HepG2 (cell line): ENCODE measurements around the gene FAM3D. TPM values are rescaled to one million over a fixed set of nuclear protein-coding genes. Genes with fewer than 3 reads are reported as not detected.

ENCODE experiments used
- ATAC-seq: fragments of 200-7000 bp; cut with Tn5 transposase; 3 replicates; pipeline ENCODE4 v1.9.1; 2020; ENCODE audit warnings: mild to moderate bottlenecking, moderate library complexity
- BruUV-seq: library from RNA; stranded (reverse); fragments of 400-500 nt; replicated peaks from 2 replicates; lab custom pipeline; 2021; lab: Mats Ljungman, UMichigan
- CTCF ChIA-PET: fragments of 300-600 bp; formaldehyde crosslinking; extraction: SDS; loops from one replicate; lab custom pipeline; 2021; ENCODE audit warnings: low total read pairs, inconsistent platforms, low intra/inter-chr PET ratio; lab: Yijun Ruan, JAX
- POLR2A ChIA-PET: fragments of 350-600 bp; sonication (Branson Sonifier 250); formaldehyde crosslinking; loops from one replicate; lab custom pipeline; 2020; ENCODE audit warnings: antibody characterized with exemption, inconsistent platforms; lab: Yijun Ruan, JAX
- DNase-seq: peaks from one replicate; pipeline ENCODE4 v3.0.0-alpha.2; 2015; ENCODE audit warnings: low spot score
- FAIRE-seq: peaks from 3 replicates; lab custom pipeline; 2011; peaks lifted over from hg19 to GRCh38; lab: Jason Lieb, UNC
- H2AFZ ChIP-seq: one replicate; pipeline ENCODE4 v1.6.1; 2011; ENCODE audit warnings: low read length, inconsistent platforms
- H3K27ac ChIP-seq: fragments of 300-600 bp; 3 replicates; pipeline ENCODE4 v1.8.0; 2011; ENCODE audit warnings: mixed run types, mild to moderate bottlenecking, mixed read lengths, low read length, inconsistent platforms; ENCODE audit not compliant: insufficient read depth; ENCODE audit errors: extremely low read length
- H3K27me3 ChIP-seq, 2 experiments: fragments of 200-600 bp in 1 of 2; 2 replicates in 1 of 2; 3 replicates in 1 of 2; pipeline versions ENCODE4 v1.6.0 to v1.8.0; 2011; ENCODE audit warnings: low read length in 2 of 2, mild to moderate bottlenecking in 2 of 2, moderate library complexity in 2 of 2, inconsistent platforms in 1 of 2; ENCODE audit not compliant: insufficient read depth in 2 of 2, control insufficient read depth in 1 of 2
- H3K36me3 ChIP-seq, 2 experiments: fragments of 200-600 bp in 1 of 2; replicated peaks in 1 of 2; 2 replicates in 1 of 2; 3 replicates in 1 of 2; pipeline versions ENCODE4 v1.5.1 to v1.8.0; 2011; ENCODE audit warnings: low read length in 2 of 2, inconsistent platforms in 1 of 2; ENCODE audit not compliant: insufficient read depth in 2 of 2, control insufficient read depth in 1 of 2
- H3K4me1 ChIP-seq: 2 replicates; pipeline ENCODE4 v1.5.1; 2012; ENCODE audit warnings: low read length, inconsistent platforms; ENCODE audit not compliant: insufficient read depth
- H3K4me2 ChIP-seq: 2 replicates; pipeline ENCODE4 v1.6.0; 2011; ENCODE audit warnings: low read depth, low read length, inconsistent platforms
- H3K4me3 ChIP-seq, 3 experiments: fragments of 200-600 bp in 1 of 3; sonication (generic), shearing (Covaris generic) in 1 of 3; replicated peaks in 1 of 3; 2 replicates each; pipeline ENCODE4 v1.5.1; 2011 to 2016; ENCODE audit warnings: low read length in 3 of 3, inconsistent platforms in 2 of 3, low read depth in 2 of 3, mild to moderate bottlenecking in 2 of 3, control low read depth in 1 of 3, mixed read lengths in 1 of 3; ENCODE audit not compliant: insufficient read depth in 1 of 3
- H3K79me2 ChIP-seq: one replicate; pipeline ENCODE4 v1.6.1; 2011; ENCODE audit warnings: low read length, inconsistent platforms; ENCODE audit not compliant: insufficient read depth
- H3K9ac ChIP-seq: 2 replicates; pipeline ENCODE4 v1.6.0; 2011; ENCODE audit warnings: mild to moderate bottlenecking, low read depth, low read length, inconsistent platforms; ENCODE audit not compliant: insufficient read depth
- H3K9me3 ChIP-seq: 2 replicates; pipeline ENCODE4 v1.5.1; 2012; ENCODE audit warnings: mild to moderate bottlenecking, low read length
- H4K20me1 ChIP-seq: 2 replicates; pipeline ENCODE4 v1.6.0; 2011; ENCODE audit warnings: inconsistent platforms, mild to moderate bottlenecking, low read length, moderate library complexity; ENCODE audit not compliant: insufficient read depth
- ADNP ChIP-seq: sonication (generic); formaldehyde crosslinking; IDR thresholded peaks from 2 replicates; pipeline ENCODE4 v1.4.0; 2020; ENCODE audit warnings: missing genetic modification reagents
- ARNT2 ChIP-seq: sonication (generic); formaldehyde crosslinking; IDR thresholded peaks from 2 replicates; pipeline ENCODE4 v1.8.0; 2022; ENCODE audit warnings: mild to moderate bottlenecking, low read depth, missing genetic modification reagents, moderate library complexity
- BRF2 ChIP-seq: sonication (generic); formaldehyde crosslinking; IDR thresholded peaks from 2 replicates; pipeline ENCODE4 v1.8.1; 2022; ENCODE audit warnings: mild to moderate bottlenecking, missing genetic modification reagents
- CEBPZ ChIP-seq: IDR thresholded peaks from 2 replicates; pipeline ENCODE4 v1.6.1; 2012; ENCODE audit warnings: low read length, improper control_type of control experiment
- FOXP1 ChIP-seq, 2 experiments: fragments of 450-650 bp in 1 of 2; IDR thresholded peaks; 2 replicates each; pipeline ENCODE4 v1.6.1; 2017 to 2018; ENCODE audit warnings: antibody characterized with exemption in 1 of 2
- HMGXB3 ChIP-seq: sonication (generic); formaldehyde crosslinking; IDR thresholded peaks from 2 replicates; pipeline ENCODE4 v1.4.0; 2020; ENCODE audit warnings: missing genetic modification reagents, borderline replicate concordance
- SALL2 ChIP-seq: sonication (generic); formaldehyde crosslinking; IDR thresholded peaks from 2 replicates; pipeline ENCODE4 v1.8.1; 2023; ENCODE audit warnings: mild to moderate bottlenecking, missing genetic modification reagents, inconsistent platforms
- SIX4 ChIP-seq: sonication (generic); formaldehyde crosslinking; IDR thresholded peaks from 2 replicates; pipeline ENCODE4 v1.4.0; 2020; ENCODE audit warnings: missing genetic modification reagents
- SYNCRIP ChIP-seq: fragments of 200-400 bp; formaldehyde crosslinking; IDR thresholded peaks from 2 replicates; pipeline ENCODE4 v1.6.1; 2018; ENCODE audit warnings: mild to moderate bottlenecking, low read depth, low read length; ENCODE audit not compliant: insufficient read depth
- ZFP36 ChIP-seq: fragments of 150-350 bp; IDR thresholded peaks from 2 replicates; pipeline ENCODE4 v1.6.1; 2018; ENCODE audit warnings: borderline replicate concordance, low read length, low read depth; ENCODE audit not compliant: partially characterized antibody
- ZFP36L1 ChIP-seq: sonication (generic); formaldehyde crosslinking; IDR thresholded peaks from 2 replicates; pipeline ENCODE4 v1.8.0; 2022; ENCODE audit warnings: mild to moderate bottlenecking, missing genetic modification reagents, moderate library complexity
- ZMYM3 ChIP-seq: sonication (generic); formaldehyde crosslinking; IDR thresholded peaks from 2 replicates; pipeline ENCODE4 v1.5.1; 2020; ENCODE audit warnings: mild to moderate bottlenecking, missing genetic modification reagents
- ZNF660 ChIP-seq: sonication (generic); formaldehyde crosslinking; IDR thresholded peaks from 2 replicates; pipeline ENCODE4 v1.5.1; 2020; ENCODE audit warnings: mild to moderate bottlenecking, low read depth, missing genetic modification reagents, borderline replicate concordance
- ZNF703 ChIP-seq: sonication (generic); formaldehyde crosslinking; IDR thresholded peaks from 2 replicates; pipeline ENCODE4 v1.5.1; 2020; ENCODE audit warnings: missing genetic modification reagents, mild to moderate bottlenecking, moderate library complexity, borderline replicate concordance
- ZNF724P ChIP-seq: sonication (generic); formaldehyde crosslinking; IDR thresholded peaks from 2 replicates; pipeline ENCODE4 v1.8.0; 2022; ENCODE audit warnings: missing genetic modification reagents, borderline replicate concordance
- WGBS: methylation state at CpG from one replicate; pipeline ENCODE4 v1.1.6; 2017; ENCODE audit warnings: low lambda C conversion rate; 5-methylcytosine and 5-hydroxymethylcytosine counted together
- in situ Hi-C: cut with HindIII; loops from 2 replicates; pipeline ENCODE4 v1.10.0; 2017; ENCODE audit warnings: low pct_unique_long_range_greater_than_20kb; ENCODE audit not compliant: extremely low pct_ligation_motif_present
- intact Hi-C: fragments of 100-400 bp; cut with micrococcal nuclease; formaldehyde crosslinking; loops from one replicate; pipeline ENCODE4 v1.10.0; 2022; ENCODE audit not compliant: unreplicated experiment
- polyA plus RNA-seq, 8 experiments: library from polyadenylated mRNA; depleted of rRNA in 3 of 8; stranded (reverse) in 7 of 8; unstranded in 1 of 8; fragments of >200 nt; fragmentation: Illumina TruSeq in 4 of 8; extraction: Trizol in 4 of 8; gene quantifications; 2 replicates each; pipeline versions ENCODE4 v1.2.1 to v1.2.3, GENCODE V29; 2011 to 2016; ENCODE audit warnings: low read depth in 4 of 8, missing spikeins in 1 of 8, mixed read lengths in 1 of 8; ENCODE audit not compliant: insufficient read depth in 1 of 8
- total RNA-seq, 5 experiments: library from RNA; depleted of rRNA; stranded (reverse); fragments of >200 nt; fragmentation: Illumina TruSeq; extraction: Trizol; gene quantifications; 2 replicates each; pipeline ENCODE4 v1.2.3, GENCODE V29; 2016; ENCODE audit warnings: low read depth in 1 of 5

The FAM3D gene
- total and polyA plus RNA-seq, 2 of the 13 experiments (the other 11 are each of a cell fraction or from before 2014, with no cell fraction given) = not detected

GRCh38 chr3:58691997-58692396, 25.4 kb upstream of the FAM3D start:
- no peak for DNase-seq
- no TSS peak for BruUV-seq
- no peak overlapping the region for H2AFZ ChIP-seq
- no peak for ATAC-seq
- WGBS = 35% methylated on average over 1 of the region's 1 CpG
- no peaks in the 10 kb centered on the region for H4K20me1 ChIP-seq
- no peaks in the 10 kb centered on the region for H3K36me3 ChIP-seq
- no peaks in the 10 kb centered on the region for H3K4me1 ChIP-seq
- in situ Hi-C loops (no loop called here), intact Hi-C loops (no loop called here)
- no peaks in the 10 kb centered on the region for H3K27me3 ChIP-seq
- peaks cover 48% of the 10 kb centered on the region for H3K9me3 ChIP-seq
- no peak overlapping the region for H3K27ac ChIP-seq
- ChIA-PET CTCF (no interaction called here), POLR2A (no interaction called here)
- no peak for FAIRE-seq
- no peaks in the 10 kb centered on the region for H3K79me2 ChIP-seq
- no peak overlapping the region for H3K4me2 ChIP-seq
- no peak overlapping the region for H3K4me3 ChIP-seq
- no peak overlapping the region for H3K9ac ChIP-seq
- TF ChIP-seq SYNCRIP (no peak), FOXP1 (IDR thresholded peaks at IDR 0.05) (no peak), FOXP1 (CRISPR knock-in tag; IDR thresholded peaks at IDR 0.05) (no peak), ZNF660 (CRISPR knock-in tag) (no peak), ZNF724P (CRISPR knock-in tag) (peak; percentile 74), ARNT2 (CRISPR knock-in tag) (no peak), CEBPZ (peak; percentile 61; the same call in 1 of the 2 replicates), ZFP36 (peak; percentile 96), ZNF703 (CRISPR knock-in tag) (no peak), ZMYM3 (no peak), BRF2 (CRISPR knock-in tag) (no peak), ZFP36L1 (CRISPR knock-in tag) (no peak), SIX4 (CRISPR knock-in tag) (no peak), ADNP (CRISPR knock-in tag) (no peak), SALL2 (no peak), HMGXB3 (CRISPR knock-in tag) (no peak)
